OCI-LY7 (cell line): ENCODE data around the gene ANKRD22.

Experiments
- EZH2phosphoT487 ChIP-seq: fragments of 200-600 bp; sonication (generic); IDR thresholded peaks from 2 replicates; pipeline ENCODE4 v1.6.1; 2018; ENCODE audit warnings: low read depth, borderline replicate concordance, mild to moderate bottlenecking, mixed run types, antibody characterized with exemption, low read length, moderate library complexity, mixed read lengths
- TF ChIP-seq, protein P1 (sequence below): fragments of 200-600 bp; sonication (generic); conservative IDR thresholded peaks from 2 replicates; pipeline ENCODE4 v1.5.1; 2014; ENCODE audit warnings: mild to moderate bottlenecking, antibody characterized with exemption, low read length, moderate library complexity, mixed read lengths

GRCh38 chr10:88805924-88806323, 45.7 kb downstream of the ANKRD22 start:
- TF ChIP-seq, protein P1, sequence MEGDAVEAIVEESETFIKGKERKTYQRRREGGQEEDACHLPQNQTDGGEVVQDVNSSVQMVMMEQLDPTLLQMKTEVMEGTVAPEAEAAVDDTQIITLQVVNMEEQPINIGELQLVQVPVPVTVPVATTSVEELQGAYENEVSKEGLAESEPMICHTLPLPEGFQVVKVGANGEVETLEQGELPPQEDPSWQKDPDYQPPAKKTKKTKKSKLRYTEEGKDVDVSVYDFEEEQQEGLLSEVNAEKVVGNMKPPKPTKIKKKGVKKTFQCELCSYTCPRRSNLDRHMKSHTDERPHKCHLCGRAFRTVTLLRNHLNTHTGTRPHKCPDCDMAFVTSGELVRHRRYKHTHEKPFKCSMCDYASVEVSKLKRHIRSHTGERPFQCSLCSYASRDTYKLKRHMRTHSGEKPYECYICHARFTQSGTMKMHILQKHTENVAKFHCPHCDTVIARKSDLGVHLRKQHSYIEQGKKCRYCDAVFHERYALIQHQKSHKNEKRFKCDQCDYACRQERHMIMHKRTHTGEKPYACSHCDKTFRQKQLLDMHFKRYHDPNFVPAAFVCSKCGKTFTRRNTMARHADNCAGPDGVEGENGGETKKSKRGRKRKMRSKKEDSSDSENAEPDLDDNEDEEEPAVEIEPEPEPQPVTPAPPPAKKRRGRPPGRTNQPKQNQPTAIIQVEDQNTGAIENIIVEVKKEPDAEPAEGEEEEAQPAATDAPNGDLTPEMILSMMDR = no peak
- no peak for TF ChIP-seq EZH2phosphoT487
